ENCODE results near the gene AP1S2. TPM values are rescaled to one million over a fixed set of nuclear protein-coding genes. Genes with fewer than 3 reads are reported as not detected.
A peak's percentile ranks its signal among the peaks of the same experiment; 100 is the strongest.

Gene AP1S2
- 10 to 100 TPM; 31.7 to 33.8 TPM for total RNA-seq
- polyA plus RNA-seq = 56.0 TPM

GRCh38 chrX:15854712-15855567 lies at the start of gene AP1S2:
Gene AP1S2, minus strand, starts transcription at chrX:15854813. Its CDS starts 2,289 bp downstream, at chrX:15852524.
- CTCF ChIA-PET = interaction anchor here (0.7 to 1.1 kb wide), 2 partner anchors 65 to 181 kb away, joined by 3 to 4 read pairs; no protein-coding TSS in a partner anchor
- Mint-ChIP-seq H3K9me3 (no peaks in the 10 kb centered on the region), H3K27ac (peak within 1 kb of the TSS; percentile 90 to 99 (median 98)), H3K36me3 (peaks cover 0 to 17% (median 6%) of the 10 kb centered on the region in 3 donors), H3K27me3 (peaks cover 0 to 7% of the 10 kb centered on the region in 2 donors), H3K4me3 (peak within 1 kb of the TSS; percentile 92 to 98 (median 98)), H3K4me1 (peaks cover 25 to 32% (median 31%) of the 10 kb centered on the region in 3 donors)
- peak; percentile 86 to 99 (median 95) for DNase-seq
- Histone ChIP-seq H3K9me3 (ENCODE audit: low read length) (no peaks in the 10 kb centered on the region), H3K27me3 (ENCODE audit: insufficient read depth, low read length, poor library complexity, severe bottlenecking) (no peaks in the 10 kb centered on the region), H3K4me3 (ENCODE audit: low read length) (peak within 1 kb of the TSS; percentile 82), H3K36me3 (ENCODE audit: insufficient read depth, low read length) (no peaks in the 10 kb centered on the region), H3K27ac (ENCODE audit: low read depth, low read length) (peak within 1 kb of the TSS; percentile 84), H3K4me1 (ENCODE audit: insufficient read depth, low read length) (peaks cover 6% of the 10 kb centered on the region)
- POLR2A ChIA-PET = interaction anchor here (1.3 to 2.2 kb wide), 4 partner anchors 65 to 180 kb away, joined by 6 to 12 read pairs (median 6); partner anchors contain the start of genes CA5B and ZRSR2

GRCh38 chrX:15903186-15903681 lies 48.6 kb upstream of the AP1S2 start:
- H3K4me1 Mint-ChIP-seq = no peaks in the 10 kb centered on the region
- Histone ChIP-seq H3K4me1 (ENCODE audit: insufficient read depth, low read length) (no peaks in the 10 kb centered on the region), H3K4me3 (ENCODE audit: low read length) (no peak overlapping the region), H3K9me3 (ENCODE audit: low read length) (no peaks in the 10 kb centered on the region), H3K36me3 (ENCODE audit: insufficient read depth, low read length) (no peaks in the 10 kb centered on the region), H3K27ac (ENCODE audit: low read depth, low read length) (no peak overlapping the region), H3K27me3 (ENCODE audit: insufficient read depth, low read length, poor library complexity, severe bottlenecking) (no peaks in the 10 kb centered on the region)
- DNase-seq = no peak
- peaks cover 0 to 29% (median 2%) of the 10 kb centered on the region in 3 donors for H3K36me3 Mint-ChIP-seq
- no peak overlapping the region for H3K4me3 Mint-ChIP-seq
- peaks cover 4 to 5% of the 10 kb centered on the region in 2 donors for H3K27me3 Mint-ChIP-seq
- H3K27ac Mint-ChIP-seq = no peak overlapping the region
- peaks cover 0 to 9% (median 7%) of the 10 kb centered on the region in 5 donors for H3K9me3 Mint-ChIP-seq
- ChIA-PET POLR2A (no interaction called here), CTCF (no interaction called here)

- peaks cover 3 to 9% of the 10 kb centered on the region in 2 donors for H3K27me3 Mint-ChIP-seq
- H3K36me3 Mint-ChIP-seq = peaks cover 0 to 21% (median 0%) of the 10 kb centered on the region in 3 donors
- no peak overlapping the region for H3K27ac Mint-ChIP-seq
- Histone ChIP-seq H3K9me3 (ENCODE audit: low read length) (no peaks in the 10 kb centered on the region), H3K4me1 (ENCODE audit: insufficient read depth, low read length) (no peaks in the 10 kb centered on the region), H3K36me3 (ENCODE audit: insufficient read depth, low read length) (no peaks in the 10 kb centered on the region), H3K27ac (ENCODE audit: low read depth, low read length) (no peak overlapping the region), H3K27me3 (ENCODE audit: insufficient read depth, low read length, poor library complexity, severe bottlenecking) (no peaks in the 10 kb centered on the region), H3K4me3 (ENCODE audit: low read length) (no peak overlapping the region)
- H3K4me3 Mint-ChIP-seq = no peak overlapping the region
- peaks cover 0 to 2% (median 0%) of the 10 kb centered on the region in 5 donors for H3K9me3 Mint-ChIP-seq
- CTCF ChIA-PET = no interaction called here
- H3K4me1 Mint-ChIP-seq = no peaks in the 10 kb centered on the region
- DNase-seq = no peak
- POLR2A ChIA-PET = no interaction called here
These were observed 40.7 kb upstream of the AP1S2 start for GRCh38 chrX:15895334-15895733.

- H3K27ac Mint-ChIP-seq = no peak overlapping the region
- ChIA-PET CTCF (no interaction called here), POLR2A (no interaction called here)
- Histone ChIP-seq H3K9me3 (ENCODE audit: low read length) (no peaks in the 10 kb centered on the region), H3K27me3 (ENCODE audit: insufficient read depth, low read length, poor library complexity, severe bottlenecking) (no peaks in the 10 kb centered on the region), H3K4me3 (ENCODE audit: low read length) (no peak overlapping the region), H3K27ac (ENCODE audit: low read depth, low read length) (no peak overlapping the region), H3K4me1 (ENCODE audit: insufficient read depth, low read length) (no peaks in the 10 kb centered on the region), H3K36me3 (ENCODE audit: insufficient read depth, low read length) (no peaks in the 10 kb centered on the region)
- H3K9me3 Mint-ChIP-seq = peaks cover 0 to 2% (median 0%) of the 10 kb centered on the region in 5 donors
- DNase-seq = no peak
- peaks cover 0 to 17% (median 0%) of the 10 kb centered on the region in 3 donors for H3K36me3 Mint-ChIP-seq
- H3K27me3 Mint-ChIP-seq = peaks cover 3 to 9% of the 10 kb centered on the region in 2 donors
- H3K4me3 Mint-ChIP-seq = no peak overlapping the region
- H3K4me1 Mint-ChIP-seq = no peaks in the 10 kb centered on the region
These were observed 40.1 kb upstream of the AP1S2 start for GRCh38 chrX:15894724-15895123.

- Histone ChIP-seq H3K27ac (ENCODE audit: low read depth, low read length) (no peak overlapping the region), H3K27me3 (ENCODE audit: insufficient read depth, low read length, poor library complexity, severe bottlenecking) (no peaks in the 10 kb centered on the region), H3K36me3 (ENCODE audit: insufficient read depth, low read length) (no peaks in the 10 kb centered on the region), H3K4me3 (ENCODE audit: low read length) (no peak overlapping the region), H3K9me3 (ENCODE audit: low read length) (no peaks in the 10 kb centered on the region), H3K4me1 (ENCODE audit: insufficient read depth, low read length) (no peaks in the 10 kb centered on the region)
- Mint-ChIP-seq H3K36me3 (no peaks in the 10 kb centered on the region), H3K4me1 (no peaks in the 10 kb centered on the region), H3K27me3 (peaks cover 3 to 14% of the 10 kb centered on the region in 2 donors), H3K27ac (no peak overlapping the region), H3K4me3 (no peak overlapping the region), H3K9me3 (no peaks in the 10 kb centered on the region)
- ChIA-PET POLR2A (no interaction called here), CTCF (no interaction called here)
- DNase-seq = no peak
These were observed 35.9 kb upstream of the AP1S2 start for GRCh38 chrX:15890463-15890862.

GRCh38 chrX:15888062-15888461 lies 33.4 kb upstream of the AP1S2 start:
- POLR2A ChIA-PET = no interaction called here
- Mint-ChIP-seq H3K36me3 (peaks cover 0 to 4% (median 0%) of the 10 kb centered on the region in 3 donors), H3K27ac (no peak overlapping the region), H3K27me3 (peaks cover 8 to 12% of the 10 kb centered on the region in 2 donors), H3K4me3 (no peak overlapping the region), H3K9me3 (no peaks in the 10 kb centered on the region), H3K4me1 (peaks cover 0 to 3% (median 0%) of the 10 kb centered on the region in 3 donors)
- Histone ChIP-seq H3K4me3 (ENCODE audit: low read length) (no peak overlapping the region), H3K27me3 (ENCODE audit: insufficient read depth, low read length, poor library complexity, severe bottlenecking) (no peaks in the 10 kb centered on the region), H3K4me1 (ENCODE audit: insufficient read depth, low read length) (no peaks in the 10 kb centered on the region), H3K27ac (ENCODE audit: low read depth, low read length) (no peak overlapping the region), H3K9me3 (ENCODE audit: low read length) (no peaks in the 10 kb centered on the region), H3K36me3 (ENCODE audit: insufficient read depth, low read length) (no peaks in the 10 kb centered on the region)
- DNase-seq = no peak
- CTCF ChIA-PET = no interaction called here

- Histone ChIP-seq H3K4me3 (ENCODE audit: low read length) (no peak overlapping the region), H3K36me3 (ENCODE audit: insufficient read depth, low read length) (no peaks in the 10 kb centered on the region), H3K27me3 (ENCODE audit: insufficient read depth, low read length, poor library complexity, severe bottlenecking) (no peaks in the 10 kb centered on the region), H3K4me1 (ENCODE audit: insufficient read depth, low read length) (no peaks in the 10 kb centered on the region), H3K27ac (ENCODE audit: low read depth, low read length) (no peak overlapping the region), H3K9me3 (ENCODE audit: low read length) (no peaks in the 10 kb centered on the region)
- CTCF ChIA-PET = no interaction called here
- Mint-ChIP-seq H3K27ac (peak overlapping the region in 1 of 8 donors; percentile 0), H3K36me3 (peaks cover 0 to 18% (median 0%) of the 10 kb centered on the region in 3 donors), H3K27me3 (peaks cover 12 to 18% of the 10 kb centered on the region in 2 donors), H3K9me3 (peaks cover 0 to 11% (median 7%) of the 10 kb centered on the region in 5 donors), H3K4me3 (no peak overlapping the region), H3K4me1 (peaks cover 0 to 5% (median 3%) of the 10 kb centered on the region in 3 donors)
- POLR2A ChIA-PET = no interaction called here
- no peak for DNase-seq
These were observed 28.9 kb upstream of the AP1S2 start for GRCh38 chrX:15883540-15883863.
